ENCODE data around the gene AADACL4. TPM values are rescaled to one million over a fixed set of nuclear protein-coding genes. Genes with fewer than 3 reads are reported as not detected.

Gene AADACL4
- total and polyA plus RNA-seq, 2 of the 8 experiments (the other 6 are each of a cell fraction or from before 2014, with no cell fraction given), result 0.08 TPM; not detected in 1

DNA sequence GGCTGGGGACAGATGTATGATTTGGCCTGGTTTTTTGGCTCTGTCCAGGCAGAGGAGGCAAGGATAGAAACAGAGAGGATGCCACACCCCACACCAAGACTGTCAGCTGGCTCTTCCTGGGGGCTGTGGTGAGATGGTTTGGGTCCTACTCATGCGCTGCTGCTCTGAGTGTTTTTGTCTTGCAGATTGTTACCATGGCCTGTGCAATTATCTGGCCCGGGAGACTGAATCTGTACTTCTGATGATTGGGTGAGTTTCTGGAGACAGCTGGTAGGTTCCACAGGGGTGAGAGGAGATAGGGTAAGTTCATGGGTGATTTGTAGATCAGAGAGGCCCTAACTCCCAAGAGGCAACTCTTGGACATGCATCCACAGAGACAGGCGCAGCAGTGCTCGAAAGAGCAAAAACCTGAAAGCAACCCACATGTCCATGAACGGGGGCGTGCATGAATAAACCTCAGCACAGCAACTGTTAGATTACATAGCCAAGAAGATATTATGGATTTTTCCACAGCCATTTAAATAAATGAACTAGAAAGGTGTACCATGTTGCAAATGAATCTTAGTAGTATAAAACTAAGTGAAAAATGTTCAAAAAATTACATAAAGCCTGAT, 17.8 kb downstream of the AADACL4 start (continued):
- TF ChIP-seq, protein P1, sequence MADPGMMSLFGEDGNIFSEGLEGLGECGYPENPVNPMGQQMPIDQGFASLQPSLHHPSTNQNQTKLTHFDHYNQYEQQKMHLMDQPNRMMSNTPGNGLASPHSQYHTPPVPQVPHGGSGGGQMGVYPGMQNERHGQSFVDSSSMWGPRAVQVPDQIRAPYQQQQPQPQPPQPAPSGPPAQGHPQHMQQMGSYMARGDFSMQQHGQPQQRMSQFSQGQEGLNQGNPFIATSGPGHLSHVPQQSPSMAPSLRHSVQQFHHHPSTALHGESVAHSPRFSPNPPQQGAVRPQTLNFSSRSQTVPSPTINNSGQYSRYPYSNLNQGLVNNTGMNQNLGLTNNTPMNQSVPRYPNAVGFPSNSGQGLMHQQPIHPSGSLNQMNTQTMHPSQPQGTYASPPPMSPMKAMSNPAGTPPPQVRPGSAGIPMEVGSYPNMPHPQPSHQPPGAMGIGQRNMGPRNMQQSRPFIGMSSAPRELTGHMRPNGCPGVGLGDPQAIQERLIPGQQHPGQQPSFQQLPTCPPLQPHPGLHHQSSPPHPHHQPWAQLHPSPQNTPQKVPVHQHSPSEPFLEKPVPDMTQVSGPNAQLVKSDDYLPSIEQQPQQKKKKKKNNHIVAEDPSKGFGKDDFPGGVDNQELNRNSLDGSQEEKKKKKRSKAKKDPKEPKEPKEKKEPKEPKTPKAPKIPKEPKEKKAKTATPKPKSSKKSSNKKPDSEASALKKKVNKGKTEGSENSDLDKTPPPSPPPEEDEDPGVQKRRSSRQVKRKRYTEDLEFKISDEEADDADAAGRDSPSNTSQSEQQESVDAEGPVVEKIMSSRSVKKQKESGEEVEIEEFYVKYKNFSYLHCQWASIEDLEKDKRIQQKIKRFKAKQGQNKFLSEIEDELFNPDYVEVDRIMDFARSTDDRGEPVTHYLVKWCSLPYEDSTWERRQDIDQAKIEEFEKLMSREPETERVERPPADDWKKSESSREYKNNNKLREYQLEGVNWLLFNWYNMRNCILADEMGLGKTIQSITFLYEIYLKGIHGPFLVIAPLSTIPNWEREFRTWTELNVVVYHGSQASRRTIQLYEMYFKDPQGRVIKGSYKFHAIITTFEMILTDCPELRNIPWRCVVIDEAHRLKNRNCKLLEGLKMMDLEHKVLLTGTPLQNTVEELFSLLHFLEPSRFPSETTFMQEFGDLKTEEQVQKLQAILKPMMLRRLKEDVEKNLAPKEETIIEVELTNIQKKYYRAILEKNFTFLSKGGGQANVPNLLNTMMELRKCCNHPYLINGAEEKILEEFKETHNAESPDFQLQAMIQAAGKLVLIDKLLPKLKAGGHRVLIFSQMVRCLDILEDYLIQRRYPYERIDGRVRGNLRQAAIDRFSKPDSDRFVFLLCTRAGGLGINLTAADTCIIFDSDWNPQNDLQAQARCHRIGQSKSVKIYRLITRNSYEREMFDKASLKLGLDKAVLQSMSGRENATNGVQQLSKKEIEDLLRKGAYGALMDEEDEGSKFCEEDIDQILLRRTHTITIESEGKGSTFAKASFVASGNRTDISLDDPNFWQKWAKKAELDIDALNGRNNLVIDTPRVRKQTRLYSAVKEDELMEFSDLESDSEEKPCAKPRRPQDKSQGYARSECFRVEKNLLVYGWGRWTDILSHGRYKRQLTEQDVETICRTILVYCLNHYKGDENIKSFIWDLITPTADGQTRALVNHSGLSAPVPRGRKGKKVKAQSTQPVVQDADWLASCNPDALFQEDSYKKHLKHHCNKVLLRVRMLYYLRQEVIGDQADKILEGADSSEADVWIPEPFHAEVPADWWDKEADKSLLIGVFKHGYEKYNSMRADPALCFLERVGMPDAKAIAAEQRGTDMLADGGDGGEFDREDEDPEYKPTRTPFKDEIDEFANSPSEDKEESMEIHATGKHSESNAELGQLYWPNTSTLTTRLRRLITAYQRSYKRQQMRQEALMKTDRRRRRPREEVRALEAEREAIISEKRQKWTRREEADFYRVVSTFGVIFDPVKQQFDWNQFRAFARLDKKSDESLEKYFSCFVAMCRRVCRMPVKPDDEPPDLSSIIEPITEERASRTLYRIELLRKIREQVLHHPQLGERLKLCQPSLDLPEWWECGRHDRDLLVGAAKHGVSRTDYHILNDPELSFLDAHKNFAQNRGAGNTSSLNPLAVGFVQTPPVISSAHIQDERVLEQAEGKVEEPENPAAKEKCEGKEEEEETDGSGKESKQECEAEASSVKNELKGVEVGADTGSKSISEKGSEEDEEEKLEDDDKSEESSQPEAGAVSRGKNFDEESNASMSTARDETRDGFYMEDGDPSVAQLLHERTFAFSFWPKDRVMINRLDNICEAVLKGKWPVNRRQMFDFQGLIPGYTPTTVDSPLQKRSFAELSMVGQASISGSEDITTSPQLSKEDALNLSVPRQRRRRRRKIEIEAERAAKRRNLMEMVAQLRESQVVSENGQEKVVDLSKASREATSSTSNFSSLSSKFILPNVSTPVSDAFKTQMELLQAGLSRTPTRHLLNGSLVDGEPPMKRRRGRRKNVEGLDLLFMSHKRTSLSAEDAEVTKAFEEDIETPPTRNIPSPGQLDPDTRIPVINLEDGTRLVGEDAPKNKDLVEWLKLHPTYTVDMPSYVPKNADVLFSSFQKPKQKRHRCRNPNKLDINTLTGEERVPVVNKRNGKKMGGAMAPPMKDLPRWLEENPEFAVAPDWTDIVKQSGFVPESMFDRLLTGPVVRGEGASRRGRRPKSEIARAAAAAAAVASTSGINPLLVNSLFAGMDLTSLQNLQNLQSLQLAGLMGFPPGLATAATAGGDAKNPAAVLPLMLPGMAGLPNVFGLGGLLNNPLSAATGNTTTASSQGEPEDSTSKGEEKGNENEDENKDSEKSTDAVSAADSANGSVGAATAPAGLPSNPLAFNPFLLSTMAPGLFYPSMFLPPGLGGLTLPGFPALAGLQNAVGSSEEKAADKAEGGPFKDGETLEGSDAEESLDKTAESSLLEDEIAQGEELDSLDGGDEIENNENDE (IDR thresholded peaks at IDR 0.05; ENCODE audit: insufficient replicate concordance, low read length), result no peak
- TF ChIP-seq BCL11A (IDR thresholded peaks at IDR 0.05; ENCODE audit: low read depth in 2 of 2, low read length in 2 of 2), result no peak

All from H1 (cell line).